Endothelial cell of umbilical vein (primary cell): ENCODE results near the gene SLC13A5. TPM values are rescaled to one million over a fixed set of nuclear protein-coding genes. Genes with fewer than 3 reads are reported as not detected.

Experiments
- BruUV-seq: library from RNA; stranded (reverse); fragments of 400-500 nt; replicated peaks from 2 replicates; lab custom pipeline; 2021; lab: Mats Ljungman, UMichigan
- CTCF ChIA-PET: fragments of 300-600, 350-600 bp; sonication (Branson Sonifier 250); formaldehyde crosslinking; loops from one replicate; lab custom pipeline; 2021; ENCODE audit warnings: antibody characterized with exemption, inconsistent platforms; lab: Charles Lee
- POLR2A ChIA-PET: fragments of 300-600, 350-600 bp; sonication (Branson Sonifier 250); formaldehyde crosslinking; loops from one replicate; lab custom pipeline; 2021; ENCODE audit warnings: antibody characterized with exemption, inconsistent platforms; lab: Charles Lee
- DNase-seq: peaks from one replicate; pipeline ENCODE4 v3.0.0-alpha.2; 2011; ENCODE audit warnings: low read depth, low spot score
- FAIRE-seq: peaks from 2 replicates; lab custom pipeline; 2011; peaks lifted over from hg19 to GRCh38; lab: Jason Lieb, UNC
- H2AFZ ChIP-seq: 2 replicates; pipeline ENCODE4 v1.6.0; 2012; ENCODE audit warnings: low read depth, low read length, control low read depth, inconsistent platforms
- H3K27ac ChIP-seq: 2 replicates; pipeline ENCODE4 v1.5.1; 2011; ENCODE audit warnings: low read depth, mild to moderate bottlenecking, control low read depth, low read length, moderate library complexity; ENCODE audit not compliant: insufficient read depth
- H3K27me3 ChIP-seq, 2 experiments: 2 replicates each; pipeline versions ENCODE4 v1.6.0 to v1.6.1; 2011; ENCODE audit warnings: low read length in 2 of 2, mixed read lengths in 1 of 2; ENCODE audit not compliant: control insufficient read depth in 2 of 2, insufficient read depth in 2 of 2
- H3K36me3 ChIP-seq, 2 experiments: 2 replicates in 1 of 2; 3 replicates in 1 of 2; pipeline ENCODE4 v1.5.1; 2011; ENCODE audit warnings: low read length in 2 of 2, mild to moderate bottlenecking in 1 of 2, moderate library complexity in 1 of 2; ENCODE audit not compliant: control insufficient read depth in 2 of 2, insufficient read depth in 2 of 2; ENCODE audit errors: extremely low read depth in 1 of 2
- H3K4me1 ChIP-seq: 3 replicates; pipeline ENCODE4 v1.5.1; 2011; ENCODE audit warnings: mild to moderate bottlenecking, low read length; ENCODE audit not compliant: control insufficient read depth, insufficient read depth; ENCODE audit errors: extremely low read depth
- H3K4me2 ChIP-seq: 2 replicates; pipeline ENCODE4 v1.6.1; 2011; ENCODE audit warnings: low read length, control low read depth, mixed read lengths; ENCODE audit not compliant: insufficient read depth
- H3K4me3 ChIP-seq, 3 experiments: fragments of 200-600 bp in 1 of 3; sonication (generic), shearing (Covaris generic) in 1 of 3; replicated peaks in 1 of 3; 2 replicates each; pipeline ENCODE4 v1.5.1; 2011 to 2016; ENCODE audit warnings: control low read depth in 3 of 3, low read length in 3 of 3, mild to moderate bottlenecking in 2 of 3, inconsistent platforms in 1 of 3, low read depth in 1 of 3, moderate library complexity in 1 of 3; ENCODE audit not compliant: insufficient read depth in 1 of 3
- H3K79me2 ChIP-seq: 2 replicates; pipeline ENCODE4 v1.6.0; 2012; ENCODE audit warnings: low read length, inconsistent platforms; ENCODE audit not compliant: control insufficient read depth, insufficient read depth
- H3K9ac ChIP-seq: replicated peaks from 2 replicates; pipeline ENCODE3; 2011; ENCODE audit warnings: low read length, control low read depth; ENCODE audit not compliant: insufficient read depth; ENCODE audit errors: extremely low read depth
- H3K9me1 ChIP-seq: replicated peaks from 3 replicates; pipeline ENCODE4 v1.6.0; 2011; ENCODE audit warnings: mild to moderate bottlenecking, low read length; ENCODE audit not compliant: control insufficient read depth, insufficient read depth; ENCODE audit errors: extremely low read depth
- H3K9me3 ChIP-seq: replicated peaks from 2 replicates; pipeline ENCODE4 v1.5.1; 2012; ENCODE audit warnings: low read length, inconsistent platforms; ENCODE audit not compliant: control insufficient read depth, insufficient read depth
- H4K20me1 ChIP-seq: replicated peaks from 2 replicates; pipeline ENCODE3; 2011; ENCODE audit warnings: mild to moderate bottlenecking, low read length; ENCODE audit not compliant: control insufficient read depth, insufficient read depth; ENCODE audit errors: extremely low read depth
- CTCF ChIP-seq, 2 donors: IDR thresholded peaks; 1 replicate in 1 of 2; 2 replicates in 1 of 2; pipeline ENCODE4 v1.5.1; 2011; ENCODE audit warnings: low read length in 2 of 2, mild to moderate bottlenecking in 2 of 2, moderate library complexity in 2 of 2, control low read depth in 1 of 2, inconsistent platforms in 1 of 2, low read depth in 1 of 2; ENCODE audit not compliant: insufficient read depth in 1 of 2; ENCODE audit errors: extremely low read depth in 1 of 2
- EZH2 ChIP-seq: IDR thresholded peaks from 2 replicates; pipeline ENCODE4 v1.6.1; 2012; ENCODE audit warnings: borderline replicate concordance, low read depth, mild to moderate bottlenecking, moderate library complexity, low read length, inconsistent platforms; ENCODE audit not compliant: severe bottlenecking
- FOS ChIP-seq: IDR thresholded peaks from 2 replicates; pipeline ENCODE4 v1.6.1; 2011; ENCODE audit warnings: mild to moderate bottlenecking, low read length, moderate library complexity, borderline replicate concordance; ENCODE audit not compliant: insufficient read depth
- GATA2 ChIP-seq: IDR thresholded peaks from 2 replicates; pipeline ENCODE4 v1.7.0; 2011; ENCODE audit warnings: low read depth, mild to moderate bottlenecking, moderate library complexity, mixed read lengths, low read length; ENCODE audit not compliant: insufficient read length, insufficient read depth
- JUN ChIP-seq: IDR thresholded peaks from 2 replicates; pipeline ENCODE4 v1.6.1; 2011; ENCODE audit warnings: borderline replicate concordance, low read depth; ENCODE audit not compliant: insufficient read length, insufficient read depth
- MAX ChIP-seq: IDR thresholded peaks from 2 replicates; pipeline ENCODE4 v1.6.1; 2011; ENCODE audit not compliant: insufficient read depth, insufficient read length
- MYC ChIP-seq: IDR thresholded peaks from one replicate; pipeline ENCODE4 v1.6.1; 2011; ENCODE audit warnings: mild to moderate bottlenecking, low read depth, low read length
- POLR2A ChIP-seq: IDR thresholded peaks from 2 replicates; pipeline ENCODE4 v1.6.1; 2012; ENCODE audit warnings: low read depth, mild to moderate bottlenecking, control low read depth, low read length
- dilution Hi-C: fragments of 300-500 bp; cut with MboI; formaldehyde crosslinking; loops from one replicate; pipeline ENCODE4 v1.15.0; 2019; ENCODE audit warnings: low sequenced_read_pairs; ENCODE audit not compliant: extremely low pct_ligation_motif_present
- intact Hi-C: fragments of 100-400 bp; cut with micrococcal nuclease; formaldehyde crosslinking; loops from one replicate; pipeline ENCODE4 v1.10.0; 2022
- polyA plus RNA-seq, 4 experiments: library from polyadenylated mRNA; depleted of rRNA in 3 of 4; stranded (reverse) in 3 of 4; unstranded in 1 of 4; fragments of >200 nt; gene quantifications; 2 replicates each; pipeline versions ENCODE4 v1.2.1 to v1.2.3, GENCODE V29; 2011 to 2012; ENCODE audit warnings: missing spikeins in 1 of 4
- total RNA-seq: library from RNA; stranded (reverse); gene quantifications from 2 replicates; pipeline ENCODE4 v1.2.3, GENCODE V29; 2021

The SLC13A5 gene
- total and polyA plus RNA-seq, 2 donors (not counting 3 experiments of a cell fraction or from before 2014, with no cell fraction given): 0.03 TPM; not detected in 1

- CTCF ChIA-PET: interaction anchor here (1.2 to 2.9 kb wide), 9 partner anchors 11 to 345 kb away, joined by 3 to 19 read pairs (median 5); no protein-coding TSS in a partner anchor
- H3K27me3 ChIP-seq: no peaks in the 10 kb centered on the region
- TF ChIP-seq EZH2 (no peak), JUN (no peak), FOS (no peak), GATA2 (no peak)
- dilution Hi-C loops (no loop called here), intact Hi-C loops (loop anchor here (5.0 kb wide), 1 partner anchor 34 kb away; no protein-coding TSS in a partner anchor)
- H3K27ac ChIP-seq: no peak overlapping the region
- H3K9me3 ChIP-seq: no peaks in the 10 kb centered on the region
- H3K4me1 ChIP-seq: no peaks in the 10 kb centered on the region
- H2AFZ ChIP-seq: no peak overlapping the region
- DNase-seq (no peak), FAIRE-seq (no peak)
- H3K79me2 ChIP-seq: no peaks in the 10 kb centered on the region
- no peak overlapping the region for H3K4me2 ChIP-seq
- no peak overlapping the region for H3K4me3 ChIP-seq
- H3K9me1 ChIP-seq: no peaks in the 10 kb centered on the region
- no peaks in the 10 kb centered on the region for H3K36me3 ChIP-seq
- POLR2A ChIA-PET: no interaction called here
- no peaks in the 10 kb centered on the region for H4K20me1 ChIP-seq
- H3K9ac ChIP-seq: no peak overlapping the region
- BruUV-seq: no TSS peak
These were observed 12.2 kb downstream of the SLC13A5 start for GRCh38 chr17:6700948-6701307.

GRCh38 chr17:6699997-6700947 is 12.9 kb downstream of the SLC13A5 start:
- FAIRE-seq: no peak
- no peak overlapping the region for H3K4me2 ChIP-seq
- dilution Hi-C loops: no loop called here
- no peak overlapping the region for H2AFZ ChIP-seq
- CTCF ChIA-PET: interaction anchor here (1.0 to 2.9 kb wide), 6 partner anchors 11 to 151 kb away, joined by 3 to 19 read pairs (median 5); no protein-coding TSS in a partner anchor
- POLR2A ChIA-PET: no interaction called here
- no peaks in the 10 kb centered on the region for H3K79me2 ChIP-seq
- H3K27ac ChIP-seq: no peak overlapping the region
- H4K20me1 ChIP-seq: no peaks in the 10 kb centered on the region
- no TSS peak for BruUV-seq
- no peak for DNase-seq
- intact Hi-C loops: loop anchor here (5.0 kb wide), 1 partner anchor 33 kb away; no protein-coding TSS in a partner anchor
- H3K27me3 ChIP-seq: no peaks in the 10 kb centered on the region
- no peaks in the 10 kb centered on the region for H3K36me3 ChIP-seq
- no peak overlapping the region for H3K9ac ChIP-seq
- no peaks in the 10 kb centered on the region for H3K4me1 ChIP-seq
- no peaks in the 10 kb centered on the region for H3K9me3 ChIP-seq
- no peak overlapping the region for H3K4me3 ChIP-seq
- no peak for TF ChIP-seq FOS
- no peak for TF ChIP-seq POLR2A
- no peak for TF ChIP-seq CTCF (IDR thresholded peaks at IDR 0.05; ENCODE audit: extremely low read depth in 1 of 2, insufficient read depth in 1 of 2, low read depth in 1 of 2, low read length in 2 of 2)
- TF ChIP-seq EZH2: no peak
- TF ChIP-seq GATA2: no peak
- no peak for TF ChIP-seq MYC
- TF ChIP-seq MAX: no peak
- no peaks in the 10 kb centered on the region for H3K9me1 ChIP-seq
